HFFc6 (cell line): ENCODE data around the gene VCP. TPM values are rescaled to one million over a fixed set of nuclear protein-coding genes. Genes with fewer than 3 reads are reported as not detected.

Experiments used
- DNase-seq: peaks from one replicate; pipeline ENCODE4 v3.0.0-alpha.2; 2018
- H3K27ac Mint-ChIP-seq: 2 replicates; pipeline ENCODE4 v1.8.0; 2020; ENCODE audit warnings: mild to moderate bottlenecking, mixed read lengths
- H3K27me3 Mint-ChIP-seq: 2 replicates; pipeline ENCODE4 v1.8.0; 2021; ENCODE audit warnings: mild to moderate bottlenecking, moderate library complexity, mixed read lengths; ENCODE audit not compliant: insufficient read depth
- H3K36me3 Mint-ChIP-seq: 2 replicates; pipeline ENCODE4 v1.8.0; 2021; ENCODE audit warnings: low read depth, mixed read lengths
- H3K4me1 Mint-ChIP-seq: 2 replicates; pipeline ENCODE4 v1.8.0; 2020; ENCODE audit warnings: low read depth, mixed read lengths
- H3K4me3 Mint-ChIP-seq: 2 replicates; pipeline ENCODE4 v1.8.0; 2020; ENCODE audit warnings: mild to moderate bottlenecking, moderate library complexity, mixed read lengths
- H3K9me3 Mint-ChIP-seq: 2 replicates; pipeline ENCODE4 v1.8.0; 2020; ENCODE audit warnings: mild to moderate bottlenecking, mixed read lengths
- total RNA-seq, 6 experiments: library from RNA; stranded (reverse); fragmentation: NEBNext Ultra II Directional; extraction: Animal tissue kit (Norgen Biotek cat#: 25700); gene quantifications; 2 replicates in 1 of 6; 3 replicates in 5 of 6; pipeline ENCODE4 v1.2.3, GENCODE V29; 2021
- TF ChIP-seq, protein P1 (sequence below): fragments of 200-600 bp; sonication (generic); IDR thresholded peaks from 2 replicates; pipeline ENCODE4 v1.5.0; 2021; ENCODE audit warnings: antibody characterized with exemption, mild to moderate bottlenecking

VCP gene
- total RNA-seq, 6 experiments from 2014 or later: 324 to 457 (median 374) TPM

DNA sequence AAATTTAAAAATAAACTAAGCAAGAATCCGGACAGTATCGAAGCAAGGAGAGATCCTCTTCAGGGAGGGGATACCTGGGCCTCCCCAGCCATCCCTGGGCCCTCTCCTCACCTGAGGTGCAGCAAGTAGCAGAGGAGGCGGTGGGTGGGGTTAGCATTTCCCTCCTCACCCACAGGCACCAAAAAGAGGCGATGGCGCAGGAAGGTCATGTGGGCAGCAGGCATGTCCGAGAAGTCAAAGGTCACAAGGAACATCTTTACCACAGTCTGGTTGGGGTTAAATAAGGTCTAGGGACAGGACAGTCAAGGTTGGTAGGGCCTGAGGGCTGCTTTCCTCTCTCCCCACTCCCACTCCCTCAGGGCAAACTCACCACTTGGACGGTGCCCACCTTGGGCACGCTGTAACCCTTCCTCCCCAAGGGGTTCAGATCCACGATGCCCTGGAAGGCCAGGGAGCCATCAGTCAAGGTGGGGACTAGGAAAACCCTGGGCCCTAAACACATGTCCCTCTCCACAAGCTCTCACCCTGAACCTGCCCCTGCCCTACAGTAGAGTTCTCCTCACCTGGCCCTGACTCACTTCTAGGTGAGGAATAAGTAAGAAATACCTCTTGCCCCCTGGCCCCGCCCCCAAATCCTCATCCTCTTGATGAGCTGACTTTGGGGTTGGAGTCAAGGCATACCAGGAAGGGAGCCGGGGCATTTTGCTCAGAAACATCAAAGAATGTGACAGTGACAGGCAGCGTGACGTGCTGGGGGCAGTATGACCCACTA lies 33.3 kb upstream of the VCP start:
- Mint-ChIP-seq H3K4me1 (peaks cover 56% of the 10 kb centered on the region), H3K27me3 (peaks cover 10% of the 10 kb centered on the region), H3K36me3 (peaks cover 14% of the 10 kb centered on the region), H3K27ac (peak overlapping the region; percentile 26; the same call in 1 of the 2 replicates), H3K4me3 (no peak overlapping the region), H3K9me3 (no peaks in the 10 kb centered on the region)
- DNase-seq: no peak
- TF ChIP-seq, protein P1, sequence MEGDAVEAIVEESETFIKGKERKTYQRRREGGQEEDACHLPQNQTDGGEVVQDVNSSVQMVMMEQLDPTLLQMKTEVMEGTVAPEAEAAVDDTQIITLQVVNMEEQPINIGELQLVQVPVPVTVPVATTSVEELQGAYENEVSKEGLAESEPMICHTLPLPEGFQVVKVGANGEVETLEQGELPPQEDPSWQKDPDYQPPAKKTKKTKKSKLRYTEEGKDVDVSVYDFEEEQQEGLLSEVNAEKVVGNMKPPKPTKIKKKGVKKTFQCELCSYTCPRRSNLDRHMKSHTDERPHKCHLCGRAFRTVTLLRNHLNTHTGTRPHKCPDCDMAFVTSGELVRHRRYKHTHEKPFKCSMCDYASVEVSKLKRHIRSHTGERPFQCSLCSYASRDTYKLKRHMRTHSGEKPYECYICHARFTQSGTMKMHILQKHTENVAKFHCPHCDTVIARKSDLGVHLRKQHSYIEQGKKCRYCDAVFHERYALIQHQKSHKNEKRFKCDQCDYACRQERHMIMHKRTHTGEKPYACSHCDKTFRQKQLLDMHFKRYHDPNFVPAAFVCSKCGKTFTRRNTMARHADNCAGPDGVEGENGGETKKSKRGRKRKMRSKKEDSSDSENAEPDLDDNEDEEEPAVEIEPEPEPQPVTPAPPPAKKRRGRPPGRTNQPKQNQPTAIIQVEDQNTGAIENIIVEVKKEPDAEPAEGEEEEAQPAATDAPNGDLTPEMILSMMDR: no peak

DNA sequence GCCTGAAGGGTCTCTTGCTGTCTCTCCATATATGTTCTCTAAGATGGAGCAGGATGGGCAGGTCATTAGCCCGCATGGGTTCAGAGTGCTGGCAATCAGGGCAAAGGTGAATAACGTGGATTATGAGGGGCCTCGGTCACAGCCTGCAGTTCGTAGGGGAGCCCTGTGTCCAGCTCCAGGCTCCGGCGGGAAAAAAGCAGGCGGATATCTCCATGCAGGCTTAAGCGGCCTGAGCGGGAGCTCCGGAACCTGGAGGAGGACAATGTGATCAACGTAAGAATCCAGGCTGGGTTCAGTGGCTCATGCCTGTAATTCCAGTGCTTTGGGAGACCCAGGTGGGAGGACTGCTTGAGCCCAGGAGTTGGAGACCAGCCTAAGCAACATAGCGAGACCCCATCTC lies 32.7 kb upstream of the VCP start:
- TF ChIP-seq, protein P1: no peak
- no peaks in the 10 kb centered on the region for H3K9me3 Mint-ChIP-seq
- peaks cover 50% of the 10 kb centered on the region for H3K4me1 Mint-ChIP-seq
- peaks cover 20% of the 10 kb centered on the region for H3K36me3 Mint-ChIP-seq
- DNase-seq: no peak
- H3K4me3 Mint-ChIP-seq: no peak overlapping the region
- peak overlapping the region; percentile 62 for H3K27ac Mint-ChIP-seq
- H3K27me3 Mint-ChIP-seq: peaks cover 8% of the 10 kb centered on the region

DNA sequence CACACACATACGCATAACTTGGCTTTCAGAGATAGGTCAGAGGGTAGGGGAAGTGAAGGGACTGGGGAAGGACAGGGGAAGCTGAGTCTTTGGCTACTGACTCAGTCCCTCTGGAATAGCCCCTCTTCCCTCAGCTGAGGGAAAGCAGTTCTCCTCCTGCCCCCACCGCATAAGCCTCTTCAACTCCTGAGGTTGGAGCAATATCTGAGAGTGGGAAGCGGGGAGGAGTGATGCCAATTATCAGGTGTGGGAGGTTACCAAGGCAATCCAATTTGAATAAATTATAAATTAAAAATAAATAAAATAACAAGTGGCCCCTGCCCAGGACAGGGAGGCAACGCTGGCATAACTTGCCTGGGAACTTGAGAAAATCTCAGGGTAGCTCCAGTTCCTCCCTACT lies 32.2 kb upstream of the VCP start:
- H3K27me3 Mint-ChIP-seq: peaks cover 8% of the 10 kb centered on the region
- no peaks in the 10 kb centered on the region for H3K9me3 Mint-ChIP-seq
- DNase-seq: no peak
- peaks cover 24% of the 10 kb centered on the region for H3K36me3 Mint-ChIP-seq
- peaks cover 44% of the 10 kb centered on the region for H3K4me1 Mint-ChIP-seq
- H3K27ac Mint-ChIP-seq: peak overlapping the region; percentile 100
- H3K4me3 Mint-ChIP-seq: no peak overlapping the region
- TF ChIP-seq, protein P1: no peak

DNA sequence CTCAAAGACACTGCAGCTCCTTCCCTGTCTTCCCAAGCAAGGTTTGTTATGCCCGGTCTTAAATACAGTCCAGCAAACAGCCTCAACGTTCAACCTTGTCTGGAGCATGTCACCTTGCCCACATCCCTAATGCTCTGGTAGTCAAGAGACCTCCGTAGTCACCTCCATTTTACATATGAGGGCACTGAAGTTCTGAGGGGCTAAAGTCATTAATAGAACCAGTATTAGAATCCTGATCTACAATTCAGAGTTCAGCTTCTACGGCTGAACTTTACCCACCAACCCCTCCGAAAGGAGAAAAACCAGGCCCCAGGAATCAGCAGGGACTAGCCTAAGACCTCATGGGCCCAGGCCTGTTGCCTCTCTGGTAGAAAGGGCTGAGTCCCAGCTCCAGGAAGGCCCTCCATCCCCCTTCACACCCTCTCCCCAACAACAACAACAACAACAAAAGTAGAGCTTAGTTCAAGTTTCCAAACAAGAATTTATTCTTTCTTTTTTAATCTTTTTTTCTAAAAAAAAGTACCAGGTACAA lies 31.3 kb upstream of the VCP start:
- Mint-ChIP-seq H3K27me3 (peaks cover 8% of the 10 kb centered on the region), H3K27ac (peak overlapping the region; percentile 100)
- DNase-seq: no peak

DNA sequence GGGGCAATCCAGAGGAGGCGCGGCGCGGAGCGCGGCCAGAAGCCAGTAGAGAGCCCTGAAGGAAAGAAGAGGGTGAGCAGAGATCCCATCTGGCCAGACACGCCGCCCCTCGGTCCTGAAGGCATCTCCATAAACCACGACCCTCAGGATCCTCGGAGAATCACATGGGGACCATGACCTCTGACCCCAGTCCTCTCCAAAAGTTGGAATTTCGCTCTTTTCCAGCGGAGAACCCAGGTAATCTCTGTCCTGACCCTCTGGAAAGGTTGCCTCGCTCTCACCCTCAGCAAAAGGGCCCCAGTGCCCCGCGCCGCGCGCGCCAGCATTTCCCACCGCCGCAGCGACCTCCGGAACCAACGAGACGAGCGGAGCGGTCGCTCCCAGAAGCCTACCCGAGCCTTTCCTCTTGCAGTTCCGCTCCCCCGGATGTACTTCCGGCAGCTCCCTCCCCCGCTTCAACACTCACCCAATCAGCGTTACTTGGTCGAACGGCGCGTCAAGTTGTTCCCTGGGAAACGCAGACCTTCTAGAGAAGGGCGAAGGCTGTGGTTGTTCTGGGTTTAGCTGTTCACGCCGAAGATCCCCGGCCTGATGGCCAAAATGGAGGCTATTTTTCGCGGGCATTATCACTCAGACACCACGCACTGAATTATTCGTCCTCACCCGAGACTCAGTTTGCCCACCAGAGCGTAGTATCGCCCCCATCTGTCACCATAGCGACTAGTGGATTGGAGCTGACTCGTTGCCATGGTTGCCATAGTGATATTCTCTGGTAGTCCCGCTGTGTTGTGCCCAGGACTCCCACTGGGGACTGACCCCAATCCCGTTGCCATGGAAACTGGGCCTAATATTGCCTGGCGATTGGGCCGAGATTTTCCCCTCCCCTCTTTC lies 30.6 kb upstream of the VCP start, which contains the start of gene STOML2:
TSS of gene STOML2 (minus strand) at position 363 of the 891 bp plus-strand sequence. CDS start at position 326, 37 bp downstream.
- Mint-ChIP-seq H3K27me3 (peaks cover 8% of the 10 kb centered on the region), H3K27ac (peak within 1 kb of the TSS; percentile 100), H3K4me1 (peaks cover 35% of the 10 kb centered on the region), H3K4me3 (peak within 1 kb of the TSS; percentile 98), H3K9me3 (no peaks in the 10 kb centered on the region), H3K36me3 (peaks cover 24% of the 10 kb centered on the region)
- DNase-seq: peak; percentile 96
- TF ChIP-seq, protein P1: peak; percentile 23; the same call in 1 of the 2 replicates

More for the DNA sequence above, 31.3 kb upstream of the VCP start:
- Mint-ChIP-seq H3K9me3 (no peaks in the 10 kb centered on the region), H3K4me3 (peak overlapping the region; percentile 98), H3K4me1 (peaks cover 36% of the 10 kb centered on the region), H3K36me3 (peaks cover 24% of the 10 kb centered on the region)
- TF ChIP-seq, protein P1: no peak
